Natural killer cell (primary cell): ENCODE results near the gene PPRC1. TPM values are rescaled to one million over a fixed set of nuclear protein-coding genes. Genes with fewer than 3 reads are reported as not detected.

Experiments
- ATAC-seq, 3 donors: fragments of 150-1000 bp in 2 of 3; fragments of 200-7000 bp in 1 of 3; cut with Tn5 transposase; 1 replicate in 1 of 3; 2 replicates in 2 of 3; pipeline ENCODE4 v1.10.0; 2021; ENCODE audit warnings: mild to moderate bottlenecking in 2 of 3, moderate library complexity in 2 of 3
- DNase-seq, 2 donors: peaks; one replicate each; pipeline versions ENCODE4 v3.0.0 to v3.0.0-alpha.2; 2013 to 2021; ENCODE audit warnings: mixed read lengths in 1 of 2
- H3K27ac ChIP-seq: one replicate; pipeline ENCODE4 v1.5.1; 2013; ENCODE audit warnings: mild to moderate bottlenecking, low read length
- H3K27me3 ChIP-seq: one replicate; pipeline ENCODE4 v1.6.1; 2013; ENCODE audit warnings: low read length; ENCODE audit not compliant: control insufficient read depth, insufficient read depth
- H3K36me3 ChIP-seq: one replicate; pipeline ENCODE4 v1.6.1; 2013; ENCODE audit warnings: low read length; ENCODE audit not compliant: control insufficient read depth, insufficient read depth
- H3K4me1 ChIP-seq: one replicate; pipeline ENCODE4 v1.6.1; 2013; ENCODE audit warnings: low read length; ENCODE audit not compliant: control insufficient read depth, insufficient read depth
- H3K4me3 ChIP-seq: one replicate; pipeline ENCODE4 v1.5.1; 2013; ENCODE audit warnings: low read length
- H3K9me3 ChIP-seq: one replicate; pipeline ENCODE4 v1.6.1; 2013; ENCODE audit warnings: low read length; ENCODE audit not compliant: control insufficient read depth, insufficient read depth
- H3K27ac Mint-ChIP-seq, 2 donors: one replicate each; pipeline ENCODE4 v1.8.0; 2022; ENCODE audit warnings: mild to moderate bottlenecking in 2 of 2, mixed read lengths in 2 of 2, moderate library complexity in 1 of 2
- H3K27me3 Mint-ChIP-seq, 2 donors: one replicate each; pipeline ENCODE4 v1.8.0; 2022; ENCODE audit warnings: low read depth in 2 of 2, mixed read lengths in 2 of 2
- H3K36me3 Mint-ChIP-seq: one replicate; pipeline ENCODE4 v1.8.0; 2022; ENCODE audit warnings: mixed read lengths
- H3K4me1 Mint-ChIP-seq, 2 donors: one replicate each; pipeline ENCODE4 v1.8.0; 2022; ENCODE audit warnings: mixed read lengths in 2 of 2
- H3K4me3 Mint-ChIP-seq: one replicate; pipeline ENCODE4 v1.8.0; 2022; ENCODE audit warnings: mild to moderate bottlenecking, moderate library complexity, mixed read lengths
- H3K9me3 Mint-ChIP-seq, 2 donors: one replicate each; pipeline ENCODE4 v1.8.0; 2022; ENCODE audit warnings: mixed read lengths in 2 of 2
- WGBS: methylation state at CpG from one replicate; pipeline ENCODE4 v1.1.7; 2013; ENCODE audit warnings: missing lambda C conversion rate; ENCODE audit not compliant: insufficient coverage; 5-methylcytosine and 5-hydroxymethylcytosine counted together
- intact Hi-C: fragments of 100-400 bp; cut with micrococcal nuclease; formaldehyde crosslinking; loops from one replicate; pipeline ENCODE4 v1.14.2; 2022
- total RNA-seq, 4 donors: library from RNA; stranded (reverse); fragments of 120-200 nt in 1 of 4; gene quantifications; one replicate each; pipeline versions ENCODE4 v1.2.3 to v1.2.4, GENCODE V29; 2013 to 2022
- TF ChIP-seq, protein P1 (sequence below): fragments of 200-600 bp; IDR thresholded peaks from one replicate; pipeline ENCODE4 v1.8.0; 2022; ENCODE audit warnings: antibody characterized with exemption

The PPRC1 gene
- total RNA-seq, 3 donors from 2014 or later (not counting 1 experiment from before 2014, with no cell fraction given), result 29.1 to 48.0 (median 37.7) TPM

DNA sequence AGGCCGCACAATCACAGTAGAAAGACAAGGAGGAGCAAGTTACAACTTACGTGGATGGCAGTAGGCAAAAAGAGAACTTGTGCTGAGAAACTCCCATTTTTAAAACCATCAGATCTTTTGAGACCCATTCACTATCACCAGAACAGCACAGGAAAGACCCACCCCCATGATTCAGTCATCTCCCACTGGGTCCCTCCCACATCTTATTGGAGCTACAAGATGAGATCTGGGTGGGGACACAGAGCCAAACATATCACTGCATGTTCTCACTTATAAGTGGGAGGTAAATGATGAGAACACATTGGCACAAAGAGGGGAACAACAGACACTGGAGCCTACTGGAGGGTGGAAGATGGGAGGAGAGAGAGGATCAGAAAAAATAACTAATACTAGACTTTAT lies 51.8 kb downstream of the PPRC1 start:
- H3K9me3 Mint-ChIP-seq, result no peaks in the 10 kb centered on the region
- H3K27me3 Mint-ChIP-seq, result peaks cover 0 to 3% of the 10 kb centered on the region in 2 donors
- H3K4me1 Mint-ChIP-seq, result peaks cover 8% of the 10 kb centered on the region in 2 donors
- no peaks in the 10 kb centered on the region for H3K36me3 ChIP-seq
- peaks cover 11% of the 10 kb centered on the region for H3K4me1 ChIP-seq
- H3K4me3 Mint-ChIP-seq, result no peak overlapping the region
- WGBS, result 85% methylated on average over 2 of the region's 2 CpGs
- no peaks in the 10 kb centered on the region for H3K9me3 ChIP-seq
- no peak overlapping the region for H3K4me3 ChIP-seq
- no peak for ATAC-seq
- H3K36me3 Mint-ChIP-seq, result no peaks in the 10 kb centered on the region
- no peak overlapping the region for H3K27ac ChIP-seq
- DNase-seq, result no peak
- intact Hi-C loops, result no loop called here
- H3K27me3 ChIP-seq, result no peaks in the 10 kb centered on the region
- H3K27ac Mint-ChIP-seq, result no peak overlapping the region
- TF ChIP-seq, protein P1, sequence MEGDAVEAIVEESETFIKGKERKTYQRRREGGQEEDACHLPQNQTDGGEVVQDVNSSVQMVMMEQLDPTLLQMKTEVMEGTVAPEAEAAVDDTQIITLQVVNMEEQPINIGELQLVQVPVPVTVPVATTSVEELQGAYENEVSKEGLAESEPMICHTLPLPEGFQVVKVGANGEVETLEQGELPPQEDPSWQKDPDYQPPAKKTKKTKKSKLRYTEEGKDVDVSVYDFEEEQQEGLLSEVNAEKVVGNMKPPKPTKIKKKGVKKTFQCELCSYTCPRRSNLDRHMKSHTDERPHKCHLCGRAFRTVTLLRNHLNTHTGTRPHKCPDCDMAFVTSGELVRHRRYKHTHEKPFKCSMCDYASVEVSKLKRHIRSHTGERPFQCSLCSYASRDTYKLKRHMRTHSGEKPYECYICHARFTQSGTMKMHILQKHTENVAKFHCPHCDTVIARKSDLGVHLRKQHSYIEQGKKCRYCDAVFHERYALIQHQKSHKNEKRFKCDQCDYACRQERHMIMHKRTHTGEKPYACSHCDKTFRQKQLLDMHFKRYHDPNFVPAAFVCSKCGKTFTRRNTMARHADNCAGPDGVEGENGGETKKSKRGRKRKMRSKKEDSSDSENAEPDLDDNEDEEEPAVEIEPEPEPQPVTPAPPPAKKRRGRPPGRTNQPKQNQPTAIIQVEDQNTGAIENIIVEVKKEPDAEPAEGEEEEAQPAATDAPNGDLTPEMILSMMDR, result no peak

DNA sequence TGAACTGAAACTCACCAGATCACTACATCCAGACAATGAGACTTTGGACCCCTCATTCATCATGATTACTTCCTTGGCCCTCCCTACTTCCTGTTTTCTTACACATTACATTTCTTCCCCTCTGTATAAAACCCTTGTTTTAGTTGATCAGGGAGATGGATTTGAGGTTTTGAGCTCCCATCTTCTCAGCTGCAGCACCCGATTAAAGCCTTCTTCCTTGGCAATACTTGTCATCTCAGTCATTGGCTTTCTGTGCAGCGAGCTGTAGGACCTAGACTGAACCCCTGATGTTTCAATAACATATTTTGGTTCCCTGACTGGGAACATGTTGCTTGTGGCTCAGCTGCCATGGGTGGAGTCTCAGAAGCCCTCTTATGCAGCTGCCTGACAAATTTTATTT lies 52.4 kb downstream of the PPRC1 start:
- Mint-ChIP-seq H3K4me3 (no peak overlapping the region), H3K4me1 (peaks cover 10% of the 10 kb centered on the region in 2 donors), H3K27ac (no peak overlapping the region), H3K27me3 (peaks cover 0 to 3% of the 10 kb centered on the region in 2 donors), H3K9me3 (no peaks in the 10 kb centered on the region), H3K36me3 (no peaks in the 10 kb centered on the region)
- DNase-seq (no peak), ATAC-seq (no peak)
- H3K27ac ChIP-seq, result no peak overlapping the region
- no peaks in the 10 kb centered on the region for H3K36me3 ChIP-seq
- no peak overlapping the region for H3K4me3 ChIP-seq
- H3K9me3 ChIP-seq, result no peaks in the 10 kb centered on the region
- 85% methylated on average over 2 of the region's 2 CpGs for WGBS
- peaks cover 14% of the 10 kb centered on the region for H3K4me1 ChIP-seq
- intact Hi-C loops, result no loop called here
- H3K27me3 ChIP-seq, result no peaks in the 10 kb centered on the region
- TF ChIP-seq, protein P1, result no peak

DNA sequence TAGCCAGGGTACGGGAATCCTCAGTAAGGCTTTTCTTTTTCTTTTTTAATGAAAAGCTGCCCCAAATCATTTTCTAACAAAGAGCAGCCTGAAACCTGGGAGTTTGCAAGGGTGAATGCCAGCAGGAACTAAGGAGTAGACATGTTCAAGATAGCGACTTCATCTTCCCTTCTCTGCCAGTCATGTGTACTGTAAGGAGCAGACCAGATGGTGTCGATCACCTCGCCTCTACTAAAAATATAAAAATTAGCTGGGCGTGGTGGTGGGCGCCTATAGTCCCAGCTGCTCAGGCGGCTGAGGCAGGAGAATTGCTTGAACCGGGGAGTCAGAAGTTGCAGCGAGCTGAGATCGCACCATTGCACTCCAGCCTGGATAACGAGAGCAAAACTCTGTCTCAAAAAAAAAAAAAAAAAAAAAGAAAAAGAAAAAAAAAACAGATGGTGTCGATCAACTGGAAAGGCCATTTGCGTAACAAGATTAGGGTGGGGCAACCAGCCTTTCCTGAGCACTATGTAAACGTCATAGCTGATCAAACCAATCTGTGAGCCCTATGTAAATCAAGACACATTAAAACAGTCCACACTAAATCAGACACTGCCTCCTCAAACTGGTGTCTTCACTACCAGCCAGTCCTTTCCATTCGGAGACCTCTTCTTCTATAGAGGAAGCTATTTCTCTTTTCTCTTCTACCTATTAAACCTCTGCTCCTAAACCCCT lies 53.1 kb downstream of the PPRC1 start:
- Mint-ChIP-seq H3K27ac (no peak overlapping the region), H3K36me3 (no peaks in the 10 kb centered on the region), H3K27me3 (peaks cover 0 to 1% of the 10 kb centered on the region in 2 donors), H3K4me1 (peaks cover 10% of the 10 kb centered on the region in 2 donors), H3K9me3 (no peaks in the 10 kb centered on the region), H3K4me3 (no peak overlapping the region)
- H3K9me3 ChIP-seq, result no peaks in the 10 kb centered on the region
- TF ChIP-seq, protein P1, result no peak
- H3K27ac ChIP-seq, result no peak overlapping the region
- 89% methylated on average over 15 of the region's 15 CpGs for WGBS
- ATAC-seq (no peak), DNase-seq (no peak)
- no peaks in the 10 kb centered on the region for H3K27me3 ChIP-seq
- H3K4me3 ChIP-seq, result no peak overlapping the region
- intact Hi-C loops, result no loop called here
- H3K4me1 ChIP-seq, result peaks cover 14% of the 10 kb centered on the region
- no peaks in the 10 kb centered on the region for H3K36me3 ChIP-seq
